Measurements from ENCODE around the gene MGRN1.

MGRN1 gene

GRCh38 chr16:4677390-4677789 is 52.8 kb downstream of the MGRN1 start:
- no peak for DNase-seq

DNA sequence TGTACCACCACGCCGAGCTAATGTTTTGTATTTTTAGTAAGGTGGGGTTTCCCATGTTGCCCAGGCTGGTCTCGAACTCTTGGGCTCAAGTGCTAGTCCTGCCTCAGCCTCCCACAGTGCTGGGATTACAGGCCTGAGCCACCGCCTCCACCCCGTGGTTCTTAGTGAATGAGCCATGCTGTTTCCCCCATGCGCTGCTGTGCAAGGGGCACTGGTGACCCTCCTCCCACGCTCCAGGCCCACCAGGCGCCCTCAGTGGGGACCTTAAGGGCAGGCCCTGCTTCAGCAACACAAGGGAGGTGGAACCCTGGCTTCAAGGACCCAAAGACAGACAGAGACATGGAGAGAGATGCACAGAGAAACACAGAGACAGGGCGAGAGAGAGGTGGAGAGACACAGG is 53.4 kb downstream of the MGRN1 start:
- DNase-seq = no peak

GRCh38 chr16:4678596-4678995 is 54.0 kb downstream of the MGRN1 start:
- no peak for DNase-seq

DNA sequence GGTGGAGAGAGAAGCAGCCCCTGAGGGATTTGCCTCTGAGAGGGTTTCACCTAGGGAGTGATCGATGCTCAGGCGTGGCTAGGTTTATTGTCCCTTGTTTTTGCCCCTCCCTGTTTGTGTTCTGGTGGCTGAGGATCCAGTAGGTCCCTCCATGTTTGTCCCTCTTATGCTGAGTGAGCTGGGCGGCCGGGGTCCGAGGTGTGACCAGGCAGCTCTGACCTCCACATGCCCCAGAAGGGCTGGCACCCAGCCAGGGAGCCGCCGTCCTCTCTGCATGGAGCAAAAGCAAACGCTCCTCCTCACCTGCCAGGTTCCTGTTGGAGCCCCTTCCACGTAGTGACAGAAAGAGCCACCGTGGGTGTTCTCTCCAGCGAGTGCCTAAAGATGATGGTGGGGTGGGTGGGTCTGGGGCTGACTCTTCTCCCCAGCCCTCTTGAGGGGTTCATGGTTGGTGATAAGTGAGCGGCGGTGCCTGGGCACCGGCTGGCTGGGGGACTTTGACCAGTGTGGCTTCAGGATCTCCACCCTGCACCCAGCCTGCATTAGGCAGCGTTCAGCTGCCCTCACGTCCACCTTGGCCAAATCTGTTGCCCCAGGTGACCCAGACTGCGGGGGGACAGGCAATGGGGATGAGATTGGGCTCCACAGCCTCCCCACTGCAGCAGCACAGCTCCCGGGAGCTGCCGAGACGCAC is 54.7 kb downstream of the MGRN1 start:
- no peak for DNase-seq

DNA sequence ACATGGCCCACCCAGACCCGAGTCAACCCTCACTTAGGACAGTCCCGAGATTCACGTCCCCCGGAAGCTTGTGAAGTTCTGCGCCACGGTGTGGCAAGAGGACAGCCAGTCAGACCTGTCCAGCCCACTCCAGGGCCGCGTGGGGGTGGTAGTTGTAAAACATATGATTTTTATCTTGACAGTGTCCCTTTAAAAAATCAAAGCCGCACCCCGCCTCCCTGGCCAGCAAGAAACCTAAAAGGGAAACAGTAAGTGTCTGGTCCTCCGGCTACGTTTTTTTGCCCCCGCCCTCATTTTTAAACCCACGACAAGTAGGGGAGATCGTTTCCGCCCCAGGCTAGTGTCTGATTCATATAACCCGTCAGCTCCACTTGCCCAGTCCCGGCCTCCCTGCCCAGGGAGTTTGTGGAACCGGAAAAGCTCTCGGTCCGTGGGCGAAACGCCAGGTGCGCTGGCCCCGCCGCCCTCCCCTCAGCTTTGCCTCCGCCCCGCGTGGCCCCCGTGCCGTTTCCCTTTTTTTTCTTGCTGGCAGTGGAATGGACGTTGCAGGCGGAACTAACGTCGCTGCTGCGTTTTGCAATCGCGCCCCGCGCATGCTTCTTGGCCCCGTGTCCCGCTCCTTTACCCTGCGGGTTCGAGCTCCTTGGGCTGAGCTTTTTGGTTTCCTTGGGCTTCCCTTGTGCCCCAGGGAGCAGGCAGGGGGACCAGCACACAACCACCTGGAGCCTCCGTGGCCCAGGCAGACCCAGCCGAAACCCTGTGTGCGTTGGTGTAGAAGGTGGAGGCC is 55.4 kb downstream of the MGRN1 start:
- DNase-seq = peak; percentile 55

GRCh38 chr16:4680673-4681470 is 56.2 kb downstream of the MGRN1 start:
- DNase-seq = no peak

GRCh38 chr16:4681471-4682083 is 57.0 kb downstream of the MGRN1 start:
- DNase-seq = no peak

DNA sequence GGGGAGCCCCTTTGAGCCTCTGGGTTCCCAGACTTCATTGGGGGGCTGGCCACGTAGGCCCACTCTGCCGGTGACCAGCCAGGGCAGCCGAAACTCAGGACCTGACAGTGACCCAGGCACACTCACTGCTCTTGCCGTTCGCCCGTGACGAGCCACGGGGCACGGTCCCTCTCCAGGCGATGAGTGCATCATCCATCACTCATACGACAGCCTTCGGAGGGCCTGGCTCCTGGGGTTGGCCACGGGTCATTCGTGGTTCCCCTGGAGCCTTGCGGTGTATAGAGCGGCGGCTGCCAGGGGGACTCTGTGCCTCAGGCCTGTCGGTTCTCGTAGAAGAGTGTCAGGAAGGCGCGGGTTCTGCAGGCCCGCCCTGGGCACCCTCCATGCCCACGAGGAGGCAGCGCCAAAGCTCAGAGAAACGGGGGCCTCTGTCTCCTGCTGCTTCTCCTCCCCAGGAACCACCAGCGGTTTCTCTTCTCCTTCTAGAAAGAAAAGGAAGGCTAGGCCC is 57.5 kb downstream of the MGRN1 start:
- DNase-seq = no peak

DNA sequence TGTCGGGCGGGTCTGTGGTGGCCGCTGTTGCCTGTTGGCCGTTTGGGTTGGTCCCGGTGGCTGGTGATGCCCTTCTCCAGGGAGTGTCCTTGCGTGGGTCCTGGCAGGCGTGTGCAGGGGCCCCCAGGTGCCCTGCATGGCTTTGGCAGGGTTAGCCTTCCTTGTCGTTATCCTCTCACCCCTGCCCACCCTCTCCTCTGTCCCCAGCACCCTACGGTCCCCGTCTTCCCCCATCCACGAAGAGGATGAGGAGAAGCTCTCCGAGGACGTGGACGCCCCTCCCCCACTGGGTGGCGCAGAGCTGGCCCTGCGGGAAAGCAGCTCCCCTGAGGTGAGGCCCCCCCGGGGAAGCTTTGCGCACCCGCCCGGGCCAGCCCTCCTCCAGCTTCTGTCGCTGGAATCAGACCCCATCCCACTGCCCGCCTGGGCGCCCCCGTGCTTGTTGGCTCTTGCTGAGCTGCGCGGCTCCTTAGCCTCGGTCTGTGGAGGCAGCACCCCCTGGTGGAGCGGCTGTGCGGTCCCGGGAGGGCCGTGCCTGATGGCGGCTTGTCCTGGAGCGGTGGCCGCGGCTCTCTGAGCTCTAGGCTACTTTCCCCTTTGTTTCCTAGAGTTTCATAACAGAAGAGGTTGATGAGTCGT is 58.1 kb downstream of the MGRN1 start:
- DNase-seq = no peak

DNA sequence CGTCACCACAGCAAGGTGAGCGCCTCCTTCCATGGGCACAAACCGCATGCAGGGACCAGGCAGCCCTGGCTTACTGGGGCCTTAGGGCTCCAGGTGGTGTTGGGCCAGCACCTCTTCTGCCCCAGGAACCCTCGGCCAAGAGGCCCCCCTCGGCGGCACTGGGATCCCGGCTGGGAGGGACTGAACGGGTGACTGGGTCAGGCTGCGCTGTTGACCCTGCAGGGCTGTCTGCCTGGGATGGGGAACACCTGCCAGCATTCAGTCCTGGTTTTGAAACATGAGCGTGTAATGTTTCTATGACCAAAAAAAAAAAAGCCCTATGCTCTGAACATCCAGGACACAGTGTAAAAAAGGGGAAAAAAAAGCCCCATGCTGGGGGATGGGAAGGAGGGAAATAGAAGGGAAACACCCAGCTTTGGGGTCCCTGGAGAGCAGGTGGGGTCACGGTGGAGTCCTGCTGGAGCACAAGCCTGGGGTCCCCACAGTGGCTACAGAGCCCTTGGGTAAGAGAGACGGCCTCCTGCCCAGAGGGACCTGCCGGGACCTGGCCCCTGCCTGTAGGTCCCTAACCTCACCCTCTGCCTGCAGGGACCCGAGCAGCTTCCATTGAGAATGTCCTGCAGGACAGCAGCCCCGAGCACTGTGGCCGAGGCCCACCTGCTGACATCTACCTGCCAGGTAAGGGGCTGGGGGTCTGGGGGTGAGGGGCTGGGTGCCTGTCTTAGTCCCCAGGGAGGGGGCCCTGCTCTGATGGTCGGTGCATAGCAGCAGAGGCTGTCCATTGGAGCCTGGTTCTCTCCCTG is 58.8 kb downstream of the MGRN1 start:
- DNase-seq = no peak

GRCh38 chr16:4684058-4684715 is 59.6 kb downstream of the MGRN1 start:
- DNase-seq = no peak

DNA sequence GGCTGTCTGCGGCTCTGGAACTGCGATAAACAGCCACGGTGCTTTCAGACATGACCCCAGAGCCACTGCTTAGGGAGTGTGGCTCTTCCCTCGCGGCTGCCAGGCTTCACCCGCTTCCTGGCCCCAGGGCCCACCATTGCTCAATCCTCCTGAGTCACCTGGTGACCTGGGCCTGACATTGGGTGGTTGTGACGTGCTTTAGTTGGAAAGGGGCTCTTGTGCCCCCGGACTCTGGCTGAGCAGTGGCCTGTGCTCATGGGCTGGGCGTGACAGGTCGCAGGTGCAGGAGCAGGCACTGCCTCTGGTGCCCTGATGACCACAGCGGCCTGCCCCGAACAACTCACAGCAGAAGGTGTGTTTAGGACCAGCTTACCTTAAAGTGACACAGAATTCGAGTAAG is 60.1 kb downstream of the MGRN1 start:
- DNase-seq = no peak

GRCh38 chr16:4685292-4685691 is 60.7 kb downstream of the MGRN1 start:
- no peak for DNase-seq

DNA sequence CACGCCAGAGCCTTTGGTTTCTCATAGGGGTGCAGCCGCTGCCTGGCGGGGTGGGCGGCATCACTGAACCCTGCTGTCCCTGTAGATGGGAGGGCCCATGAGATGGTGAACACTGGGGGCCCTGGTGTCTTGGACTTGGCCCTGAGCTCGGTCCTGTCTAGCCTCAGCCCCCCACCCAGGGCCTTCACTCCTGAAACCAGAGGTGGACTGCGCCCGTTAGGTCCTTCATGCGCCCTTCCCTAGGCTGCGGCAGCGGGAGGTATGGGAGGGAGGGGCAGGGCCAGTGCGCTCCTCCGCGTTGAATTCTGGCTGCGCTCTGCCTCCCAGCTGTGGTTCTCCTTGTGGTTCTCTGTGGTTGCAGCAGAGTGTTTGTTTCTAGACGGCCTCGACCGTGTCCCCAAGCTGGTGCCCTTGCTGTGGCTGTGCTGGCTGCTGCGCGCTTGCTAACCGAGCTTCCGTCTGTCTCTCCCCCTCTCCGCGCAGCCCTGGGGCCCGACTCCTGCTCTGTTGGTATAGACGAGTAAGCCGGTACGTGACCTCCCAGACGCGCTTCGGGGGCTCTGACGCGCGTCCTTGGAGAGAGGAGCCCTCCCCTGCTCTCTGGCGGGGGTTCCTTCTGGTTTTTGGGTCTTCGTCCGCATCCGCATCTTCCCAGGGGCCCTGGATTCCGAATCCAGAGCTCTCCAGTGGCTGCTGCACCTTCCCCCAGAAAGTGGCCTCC is 61.3 kb downstream of the MGRN1 start:
- no peak for DNase-seq

DNA sequence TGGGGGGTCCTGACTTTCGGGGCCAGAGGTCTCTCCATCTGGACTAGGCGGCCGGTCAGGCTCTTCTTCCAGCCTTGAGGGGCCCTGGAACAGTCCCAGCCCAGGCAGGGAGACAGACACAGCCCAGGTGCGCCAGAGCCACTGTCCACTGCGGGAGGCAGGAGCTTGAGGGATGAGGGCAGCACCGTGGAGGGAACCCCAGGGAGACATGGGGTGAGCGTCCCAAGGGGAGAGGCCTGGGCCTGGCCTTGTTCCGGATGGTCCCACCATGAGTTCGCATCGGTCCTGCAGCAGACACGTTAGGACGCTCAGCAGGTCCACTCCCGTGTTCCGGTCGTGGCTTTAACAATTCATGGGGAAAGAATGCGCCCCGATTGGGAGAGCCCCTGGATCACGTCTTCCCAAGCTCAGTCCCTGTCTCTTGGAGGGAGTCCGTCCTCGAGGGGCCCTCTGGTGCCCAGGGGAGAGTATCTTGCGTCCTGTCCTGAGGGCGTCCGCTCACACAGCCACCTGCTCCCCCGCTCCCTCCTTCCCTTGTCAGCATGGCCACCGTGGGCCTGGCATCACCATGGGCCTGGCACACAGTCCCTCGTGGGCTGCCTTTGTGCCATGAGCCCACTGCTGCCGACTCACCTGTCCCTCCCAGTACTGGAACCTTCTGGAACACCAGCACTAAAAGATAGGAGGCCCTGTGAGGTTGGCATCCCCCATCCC is 62.0 kb downstream of the MGRN1 start:
- no peak for DNase-seq

DNA sequence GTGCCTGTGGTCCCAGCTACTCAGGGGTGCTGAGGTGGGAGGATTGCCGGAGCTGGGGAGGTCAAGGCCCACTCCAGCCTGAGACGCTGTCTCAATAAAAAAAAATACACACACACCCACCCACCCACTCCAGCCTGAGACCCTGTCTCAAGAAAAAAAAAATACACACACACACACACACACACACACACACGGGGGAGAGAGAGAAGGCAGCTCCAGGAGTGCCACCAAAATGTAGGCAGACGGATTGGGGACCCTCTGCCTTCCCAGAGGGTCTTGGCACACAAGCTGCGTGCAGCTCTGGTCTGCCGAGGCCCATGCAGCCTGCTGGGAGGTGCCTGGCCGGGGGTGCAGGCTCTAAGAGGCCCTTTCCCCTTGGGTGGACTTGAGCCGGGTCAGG is 62.8 kb downstream of the MGRN1 start:
- DNase-seq = no peak

- no peak for DNase-seq
These were observed 63.5 kb downstream of the MGRN1 start for GRCh38 chr16:4687946-4688673.

- DNase-seq = no peak
These were observed 64.0 kb downstream of the MGRN1 start for GRCh38 chr16:4688674-4689045.

DNA sequence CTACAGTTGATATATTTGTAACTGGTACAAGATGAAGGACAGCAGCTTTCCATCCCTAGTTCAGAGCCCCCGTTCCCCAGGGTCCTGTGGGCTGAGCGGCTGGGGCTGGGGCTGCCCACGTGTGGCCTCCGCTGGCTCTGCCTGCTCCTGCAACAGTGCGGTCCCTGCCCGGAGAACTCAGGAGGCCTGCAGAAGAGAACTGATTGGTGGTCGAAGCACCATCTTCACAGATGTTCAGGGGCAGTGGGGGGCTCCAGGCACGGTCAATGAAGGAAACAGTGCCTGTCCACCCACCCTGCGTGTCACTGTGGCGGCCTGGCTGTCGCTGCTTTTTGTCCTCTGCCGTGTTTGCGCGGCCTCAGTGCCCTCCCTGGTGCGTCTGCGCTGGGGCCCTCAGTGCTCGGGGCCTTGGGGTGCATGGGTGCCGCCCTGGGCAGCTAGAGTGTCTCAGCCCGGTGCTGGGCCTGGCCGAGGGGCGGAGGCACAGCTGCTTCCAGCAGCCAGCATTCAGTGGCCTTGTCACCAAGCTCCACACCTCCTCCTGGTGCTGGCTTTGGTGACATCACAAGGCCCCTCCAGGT is 64.6 kb downstream of the MGRN1 start:
- DNase-seq = no peak
